Skeletal muscle tissue (tissue), 4 donors: ENCODE results near the gene RAB40B. TPM values are rescaled to one million over a fixed set of nuclear protein-coding genes. Genes with fewer than 3 reads are reported as not detected.
"Not testable (repeated sequence)": the region's sequence is repeated elsewhere in the genome, so short reads cannot be mapped to it uniquely, and the experiment has no call there.

Source experiments
- H3K27ac ChIP-seq: one replicate; pipeline ENCODE4 v1.7.0; 2013; ENCODE audit warnings: mild to moderate bottlenecking, low read depth, low read length, inconsistent platforms
- H3K27me3 ChIP-seq, 3 donors: one replicate each; pipeline ENCODE4 v1.7.0; 2013; ENCODE audit warnings: low read length in 3 of 3; ENCODE audit not compliant: control insufficient read depth in 3 of 3, insufficient read depth in 3 of 3
- H3K36me3 ChIP-seq, 3 donors: one replicate each; pipeline ENCODE4 v1.7.0; 2013; ENCODE audit warnings: low read length in 3 of 3; ENCODE audit not compliant: control insufficient read depth in 3 of 3, insufficient read depth in 3 of 3
- H3K4me1 ChIP-seq, 3 donors: one replicate each; pipeline ENCODE4 v1.7.0; 2013; ENCODE audit warnings: low read length in 3 of 3, mild to moderate bottlenecking in 3 of 3; ENCODE audit not compliant: control insufficient read depth in 3 of 3, insufficient read depth in 3 of 3
- H3K4me3 ChIP-seq, 3 donors: one replicate each; pipeline ENCODE4 v1.7.0; 2013; ENCODE audit warnings: low read length in 3 of 3
- H3K9ac ChIP-seq, 3 donors: one replicate each; pipeline ENCODE4 v1.7.0; 2013; ENCODE audit warnings: low read length in 3 of 3, mild to moderate bottlenecking in 3 of 3, moderate library complexity in 2 of 3, low read depth in 1 of 3
- H3K9me3 ChIP-seq, 3 donors: one replicate each; pipeline ENCODE4 v1.7.0; 2013; ENCODE audit warnings: low read length in 3 of 3; ENCODE audit not compliant: control insufficient read depth in 3 of 3
- total RNA-seq: library from RNA; depleted of rRNA; stranded (reverse); fragments of >200 nt; gene quantifications from one replicate; pipeline ENCODE4 v1.2.3, GENCODE V29; 2014
- donor health status: Osteomylitis.

Gene RAB40B
- total RNA-seq: 12.0 TPM

GRCh38 chr17:82698065-82698973 is at the start of gene RAB40B:
Gene RAB40B, minus strand, starts transcription at chr17:82698698. Its CDS starts 102 bp downstream, at chr17:82698596.
- H3K9ac ChIP-seq: peak within 1 kb of the TSS; percentile 59 to 93 (median 73)

GRCh38 chr17:82745524-82745923 is 47.0 kb upstream of the RAB40B start:
- H3K36me3 ChIP-seq: peaks cover 26 to 39% (median 27%) of the 10 kb centered on the region in 3 donors
- no peaks in the 10 kb centered on the region for H3K27me3 ChIP-seq
- H3K4me1 ChIP-seq: no peaks in the 10 kb centered on the region
- no peak overlapping the region for H3K9ac ChIP-seq
- H3K4me3 ChIP-seq: no peak overlapping the region
- H3K9me3 ChIP-seq: peaks cover 2 to 4% (median 3%) of the 10 kb centered on the region in 3 donors
- H3K27ac ChIP-seq: no peak overlapping the region

More at GRCh38 chr17:82698065-82698973, at the start of gene RAB40B:
- H3K27me3 ChIP-seq: no peaks in the 10 kb centered on the region
- peaks cover 0 to 7% (median 0%) of the 10 kb centered on the region in 3 donors for H3K36me3 ChIP-seq
- H3K4me1 ChIP-seq: peaks cover 15 to 20% (median 17%) of the 10 kb centered on the region in 3 donors
- peaks cover 0 to 2% (median 0%) of the 10 kb centered on the region in 3 donors for H3K9me3 ChIP-seq
- peak within 1 kb of the TSS; percentile 88 to 97 (median 93) for H3K4me3 ChIP-seq
- peak within 1 kb of the TSS; percentile 47 for H3K27ac ChIP-seq

- not testable (repeated sequence) for H3K4me1 ChIP-seq, H3K9me3 ChIP-seq, H3K27me3 ChIP-seq, H3K4me3 ChIP-seq, H3K9ac ChIP-seq, H3K27ac ChIP-seq
- H3K36me3 ChIP-seq: peaks cover 34 to 47% (median 35%) of the 10 kb centered on the region in 3 donors
Observed at GRCh38 chr17:82744736-82745135, 46.2 kb upstream of the RAB40B start.

GRCh38 chr17:82743344-82744219 is 45.1 kb upstream of the RAB40B start:
- Histone ChIP-seq H3K4me1 (peaks cover 0 to under 1% (median 0%) of the 10 kb centered on the region in 3 donors), H3K27me3 (no peaks in the 10 kb centered on the region), H3K9me3 (peaks cover 2 to 4% (median 3%) of the 10 kb centered on the region in 3 donors), H3K36me3 (peaks cover 36 to 42% (median 37%) of the 10 kb centered on the region in 3 donors), H3K4me3 (no peak overlapping the region), H3K27ac (no peak overlapping the region), H3K9ac (no peak overlapping the region)

GRCh38 chr17:82740906-82741759 is 42.6 kb upstream of the RAB40B start:
- H3K27ac ChIP-seq: no peak overlapping the region
- H3K4me3 ChIP-seq: no peak overlapping the region
- peaks cover 38 to 42% (median 42%) of the 10 kb centered on the region in 3 donors for H3K36me3 ChIP-seq
- H3K9me3 ChIP-seq: peaks cover 2 to 4% (median 3%) of the 10 kb centered on the region in 3 donors
- H3K9ac ChIP-seq: no peak overlapping the region
- H3K4me1 ChIP-seq: peaks cover 5 to 20% (median 18%) of the 10 kb centered on the region in 3 donors
- no peaks in the 10 kb centered on the region for H3K27me3 ChIP-seq

GRCh38 chr17:82737967-82738877 is 39.7 kb upstream of the RAB40B start:
- peak overlapping the region; percentile 44 for H3K27ac ChIP-seq
- peaks cover 8 to 29% (median 25%) of the 10 kb centered on the region in 3 donors for H3K4me1 ChIP-seq
- H3K9ac ChIP-seq: peak overlapping the region in 1 of 3 donors; percentile 45
- no peaks in the 10 kb centered on the region for H3K27me3 ChIP-seq
- H3K36me3 ChIP-seq: peaks cover 33 to 40% (median 34%) of the 10 kb centered on the region in 3 donors
- no peak overlapping the region for H3K4me3 ChIP-seq
- peaks cover 2 to 4% (median 3%) of the 10 kb centered on the region in 3 donors for H3K9me3 ChIP-seq

- Histone ChIP-seq H3K9ac (peak overlapping the region; percentile 83 to 93 (median 85)), H3K27me3 (no peaks in the 10 kb centered on the region), H3K27ac (peak overlapping the region; percentile 57), H3K4me3 (peak overlapping the region; percentile 38 to 83 (median 75)), H3K9me3 (peaks cover 2 to 4% (median 3%) of the 10 kb centered on the region in 3 donors), H3K36me3 (peaks cover 20 to 32% (median 26%) of the 10 kb centered on the region in 3 donors), H3K4me1 (peaks cover 8 to 29% (median 25%) of the 10 kb centered on the region in 3 donors)
Observed at GRCh38 chr17:82736511-82737185, 38.1 kb upstream of the RAB40B start.
